GM10266 (cell line): ENCODE data around the gene SP1.
"Not testable (repeated sequence)": the region's sequence is repeated elsewhere in the genome, so short reads cannot be mapped to it uniquely, and the experiment has no call there.

Experiments used
- DNase-seq: peaks from one replicate; pipeline ENCODE4 v3.0.0; 2012; ENCODE audit errors: extremely low spot score
- CTCF ChIP-seq: IDR thresholded peaks from 2 replicates; pipeline ENCODE4 v1.5.1; 2012; ENCODE audit warnings: mild to moderate bottlenecking, low read depth; ENCODE audit not compliant: control insufficient read depth, insufficient read depth; ENCODE audit errors: missing control alignments

SP1 gene

GRCh38 chr12:53443955-53444354, 64.0 kb downstream of the SP1 start:
- TF ChIP-seq CTCF = no peak
- no peak for DNase-seq

- not testable (repeated sequence) for DNase-seq
These were observed 64.8 kb downstream of the SP1 start for GRCh38 chr12:53444593-53445325.

GRCh38 chr12:53450936-53451335, 71.0 kb downstream of the SP1 start:
- DNase-seq = no peak
- no peak for TF ChIP-seq CTCF

GRCh38 chr12:53451661-53452158, 71.7 kb downstream of the SP1 start, which contains the start of gene PCBP2:
Gene PCBP2, plus strand, starts transcription at chr12:53452102. Its CDS starts 2,699 bp downstream, at chr12:53454801.
- TF ChIP-seq CTCF = peak; percentile 95
- DNase-seq = peak; percentile 97

- peak; percentile 39 for TF ChIP-seq CTCF
- DNase-seq = peak; percentile 87
These were observed 72.4 kb downstream of the SP1 start for GRCh38 chr12:53452159-53453077.

- no peak for TF ChIP-seq CTCF
- DNase-seq = no peak
These were observed 74.1 kb downstream of the SP1 start for GRCh38 chr12:53453953-53454640.

- TF ChIP-seq CTCF = no peak
- DNase-seq = no peak
These were observed 74.7 kb downstream of the SP1 start for GRCh38 chr12:53454707-53455106.
